B cell (primary cell): ENCODE measurements around the gene TNP2. TPM values are rescaled to one million over a fixed set of nuclear protein-coding genes. Genes with fewer than 3 reads are reported as not detected.

Experiments
- ATAC-seq: fragments of 200-7000 bp; cut with Tn5 transposase; one replicate; pipeline ENCODE4 v1.10.0; 2021; ENCODE audit warnings: low read depth, mild to moderate bottlenecking, moderate number of reproducible peaks, moderate library complexity
- CTCF ChIA-PET: fragments of 350-600 bp; sonication (Branson Sonifier 250); formaldehyde crosslinking; loops from one replicate; lab custom pipeline; 2021; ENCODE audit warnings: antibody characterized with exemption, inconsistent platforms; lab: Charles Lee
- POLR2A ChIA-PET: fragments of 350-600 bp; sonication (Branson Sonifier 250); formaldehyde crosslinking; loops from one replicate; lab custom pipeline; 2021; ENCODE audit warnings: antibody characterized with exemption; lab: Charles Lee
- DNase-seq: peaks from one replicate; pipeline ENCODE4 v3.0.0; 2013
- H2AFZ ChIP-seq: 2 replicates; pipeline ENCODE4 v1.6.1; 2012; ENCODE audit warnings: mild to moderate bottlenecking, low read depth, low read length; ENCODE audit not compliant: insufficient read depth, poor library complexity, severe bottlenecking
- H3K27ac ChIP-seq, 2 donors: 1 replicate in 1 of 2; 2 replicates in 1 of 2; pipeline ENCODE4 v1.5.1; 2012 to 2013; ENCODE audit warnings: low read length in 2 of 2, mild to moderate bottlenecking in 2 of 2, moderate library complexity in 1 of 2
- H3K27me3 ChIP-seq, 4 experiments: fragments of 200-600 bp in 1 of 4; sonication (generic) in 1 of 4; replicated peaks in 1 of 4; 1 replicate in 2 of 4; 2 replicates in 2 of 4; pipeline versions ENCODE4 v1.6.1 to v1.7.0; 2013 to 2016; ENCODE audit warnings: low read length in 3 of 4, mild to moderate bottlenecking in 2 of 4, mixed read lengths in 1 of 4, moderate library complexity in 1 of 4; ENCODE audit not compliant: insufficient read depth in 4 of 4, control insufficient read depth in 3 of 4; ENCODE audit errors: control extremely low read depth in 1 of 4
- H3K36me3 ChIP-seq, 2 experiments: replicated peaks in 1 of 2; 1 replicate in 1 of 2; 2 replicates in 1 of 2; pipeline versions ENCODE4 v1.6.1 to v1.7.1; 2013; ENCODE audit warnings: low read length in 1 of 2; ENCODE audit not compliant: insufficient read depth in 2 of 2, control insufficient read depth in 1 of 2; ENCODE audit errors: control extremely low read depth in 1 of 2, extremely low read depth in 1 of 2
- H3K4me1 ChIP-seq, 2 donors: fragments of 200-600 bp in 1 of 2; sonication (generic) in 1 of 2; 1 replicate in 1 of 2; 2 replicates in 1 of 2; pipeline versions ENCODE4 v1.5.1 to v1.6.1; 2013 to 2017; ENCODE audit warnings: low read length in 2 of 2; ENCODE audit not compliant: control insufficient read depth in 2 of 2, insufficient read depth in 2 of 2
- H3K4me2 ChIP-seq: replicated peaks from 2 replicates; pipeline ENCODE3; 2012; ENCODE audit warnings: mild to moderate bottlenecking, low read depth, low read length; ENCODE audit not compliant: poor library complexity, severe bottlenecking
- H3K4me3 ChIP-seq, 5 experiments: fragments of 200-600 bp in 1 of 5; sonication (generic) in 1 of 5; 1 replicate in 3 of 5; 2 replicates in 2 of 5; pipeline versions ENCODE4 v1.5.1 to v1.7.0; 2011 to 2016; ENCODE audit warnings: low read length in 4 of 5, mild to moderate bottlenecking in 4 of 5, low read depth in 2 of 5, control low read depth in 1 of 5, moderate library complexity in 1 of 5; ENCODE audit not compliant: insufficient read depth in 1 of 5; ENCODE audit errors: control extremely low read depth in 1 of 5, extremely low read depth in 1 of 5
- H3K79me2 ChIP-seq: fragments of 200-600 bp; sonication (generic); one replicate; pipeline ENCODE4 v1.6.0; 2016; ENCODE audit warnings: low read length; ENCODE audit not compliant: control insufficient read depth, insufficient read depth
- H3K9ac ChIP-seq: fragments of 200-600 bp; sonication (generic); 2 replicates; pipeline ENCODE4 v1.6.1; 2017; ENCODE audit warnings: mild to moderate bottlenecking, low read length, moderate library complexity
- H3K9me3 ChIP-seq, 3 donors: one replicate each; pipeline versions ENCODE4 v1.6.1 to v1.7.1; 2013; ENCODE audit warnings: low read length in 2 of 3; ENCODE audit not compliant: control insufficient read depth in 2 of 3, insufficient read depth in 1 of 3; ENCODE audit errors: control extremely low read depth in 1 of 3
- H4K20me1 ChIP-seq: 2 replicates; pipeline ENCODE4 v1.6.0; 2012; ENCODE audit warnings: mild to moderate bottlenecking, low read length; ENCODE audit not compliant: insufficient read depth, control insufficient read depth, poor library complexity, severe bottlenecking
- H3K27ac Mint-ChIP-seq: one replicate; pipeline ENCODE4 v1.8.0; 2021; ENCODE audit warnings: mixed read lengths
- H3K27me3 Mint-ChIP-seq: one replicate; pipeline ENCODE4 v1.8.0; 2021; ENCODE audit warnings: mixed read lengths
- H3K4me1 Mint-ChIP-seq: one replicate; pipeline ENCODE4 v1.8.0; 2021; ENCODE audit warnings: mixed read lengths
- H3K4me3 Mint-ChIP-seq: one replicate; pipeline ENCODE4 v1.8.0; 2021; ENCODE audit warnings: mixed read lengths
- H3K9me3 Mint-ChIP-seq: one replicate; pipeline ENCODE4 v1.8.0; 2022; ENCODE audit warnings: mixed read lengths; ENCODE audit not compliant: insufficient read depth
- EZH2 ChIP-seq: IDR thresholded peaks from 2 replicates; pipeline ENCODE4 v1.6.1; 2012; ENCODE audit warnings: borderline replicate concordance, low read depth, mild to moderate bottlenecking, moderate library complexity, low read length; ENCODE audit not compliant: insufficient read depth, poor library complexity, severe bottlenecking
- WGBS: methylation state at CpG from one replicate; pipeline ENCODE4 v1.1.5; 2013; ENCODE audit warnings: missing lambda C conversion rate; ENCODE audit not compliant: insufficient coverage; 5-methylcytosine and 5-hydroxymethylcytosine counted together
- intact Hi-C: fragments of 100-400 bp; cut with micrococcal nuclease; formaldehyde crosslinking; loops from one replicate; pipeline ENCODE4 v1.10.0; 2022
- polyA plus RNA-seq: library from polyadenylated mRNA; depleted of rRNA; stranded (reverse); fragments of >200 nt; gene quantifications from 2 replicates; pipeline ENCODE4 v1.2.3, GENCODE V29; 2012
- total RNA-seq, 2 donors: library from RNA; stranded (reverse); fragments of 120-200 nt in 1 of 2; gene quantifications; 1 replicate in 1 of 2; 2 replicates in 1 of 2; pipeline versions ENCODE4 v1.2.3 to v1.2.4, GENCODE V29; 2013 to 2022
- TF ChIP-seq, protein P1 (sequence below): fragments of 200-600 bp; IDR thresholded peaks from one replicate; pipeline ENCODE4 v1.8.0; 2022; ENCODE audit warnings: antibody characterized with exemption, mild to moderate bottlenecking

The TNP2 gene
- total and polyA plus RNA-seq, 2 donors (not counting 1 experiment from before 2014, with no cell fraction given): not detected

DNA sequence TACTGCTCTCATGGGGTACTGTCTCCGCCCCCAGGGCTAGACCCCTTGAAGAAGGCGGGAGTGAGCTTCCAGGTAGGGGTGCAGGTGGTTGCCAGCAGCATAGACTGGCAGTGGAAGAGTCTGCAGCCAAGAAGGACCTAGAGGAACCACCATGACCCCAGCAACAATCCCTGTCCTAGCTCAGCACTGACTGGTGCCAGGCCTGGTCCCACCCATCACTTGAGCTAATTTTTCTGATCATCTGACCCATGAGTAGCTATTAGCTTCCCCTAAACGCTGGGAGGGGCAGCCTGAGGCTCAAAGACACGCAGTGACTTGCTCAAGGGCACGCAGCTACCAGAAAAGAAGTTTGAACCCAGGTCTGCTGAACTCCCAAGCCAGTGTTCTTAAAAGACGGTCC, 3.4 kb upstream of the TNP2 start:
- Mint-ChIP-seq H3K27ac (no peak overlapping the region), H3K9me3 (no peaks in the 10 kb centered on the region), H3K4me3 (no peak overlapping the region), H3K4me1 (no peaks in the 10 kb centered on the region), H3K27me3 (no peaks in the 10 kb centered on the region)
- H3K4me3 ChIP-seq: no peak overlapping the region
- H3K27ac ChIP-seq: no peak overlapping the region
- no peaks in the 10 kb centered on the region for H4K20me1 ChIP-seq
- H3K4me2 ChIP-seq: no peak overlapping the region
- intact Hi-C loops: no loop called here
- H3K36me3 ChIP-seq: no peaks in the 10 kb centered on the region
- H3K79me2 ChIP-seq: no peaks in the 10 kb centered on the region
- 90% methylated on average over 6 of the region's 6 CpGs for WGBS
- TF ChIP-seq EZH2: no peak
- TF ChIP-seq, protein P1, sequence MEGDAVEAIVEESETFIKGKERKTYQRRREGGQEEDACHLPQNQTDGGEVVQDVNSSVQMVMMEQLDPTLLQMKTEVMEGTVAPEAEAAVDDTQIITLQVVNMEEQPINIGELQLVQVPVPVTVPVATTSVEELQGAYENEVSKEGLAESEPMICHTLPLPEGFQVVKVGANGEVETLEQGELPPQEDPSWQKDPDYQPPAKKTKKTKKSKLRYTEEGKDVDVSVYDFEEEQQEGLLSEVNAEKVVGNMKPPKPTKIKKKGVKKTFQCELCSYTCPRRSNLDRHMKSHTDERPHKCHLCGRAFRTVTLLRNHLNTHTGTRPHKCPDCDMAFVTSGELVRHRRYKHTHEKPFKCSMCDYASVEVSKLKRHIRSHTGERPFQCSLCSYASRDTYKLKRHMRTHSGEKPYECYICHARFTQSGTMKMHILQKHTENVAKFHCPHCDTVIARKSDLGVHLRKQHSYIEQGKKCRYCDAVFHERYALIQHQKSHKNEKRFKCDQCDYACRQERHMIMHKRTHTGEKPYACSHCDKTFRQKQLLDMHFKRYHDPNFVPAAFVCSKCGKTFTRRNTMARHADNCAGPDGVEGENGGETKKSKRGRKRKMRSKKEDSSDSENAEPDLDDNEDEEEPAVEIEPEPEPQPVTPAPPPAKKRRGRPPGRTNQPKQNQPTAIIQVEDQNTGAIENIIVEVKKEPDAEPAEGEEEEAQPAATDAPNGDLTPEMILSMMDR: no peak
- peaks cover 0 to 3% (median 0%) of the 10 kb centered on the region in 3 donors for H3K9me3 ChIP-seq
- no peaks in the 10 kb centered on the region for H3K4me1 ChIP-seq
- H2AFZ ChIP-seq: no peak overlapping the region
- CTCF ChIA-PET: interaction anchor here (1.1 kb wide), 1 partner anchor 289 kb away, joined by 3 read pairs; no protein-coding TSS in a partner anchor
- ATAC-seq (no peak), DNase-seq (no peak)
- POLR2A ChIA-PET: no interaction called here
- no peaks in the 10 kb centered on the region for H3K27me3 ChIP-seq
- H3K9ac ChIP-seq: no peak overlapping the region

DNA sequence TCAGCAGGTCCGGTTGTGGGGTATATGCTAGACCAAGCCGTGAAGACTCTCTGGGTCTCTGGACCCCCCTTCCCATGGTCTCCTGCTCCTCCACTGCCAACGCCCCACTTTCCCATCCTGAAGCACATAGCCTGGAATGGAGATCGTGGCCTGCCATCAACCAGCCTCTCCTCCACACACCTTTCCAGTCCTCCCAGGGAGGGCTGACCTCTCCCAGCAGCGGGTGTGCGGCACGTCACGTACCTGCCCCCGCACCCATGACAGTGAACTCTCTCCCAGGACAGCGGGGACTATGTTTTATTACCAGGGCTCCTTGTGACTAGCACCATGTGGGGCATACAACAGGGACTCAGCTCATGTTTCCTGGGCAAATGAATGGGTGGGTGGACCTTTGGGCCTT, 2.5 kb upstream of the TNP2 start:
- POLR2A ChIA-PET: no interaction called here
- intact Hi-C loops: no loop called here
- H3K4me1 Mint-ChIP-seq: no peaks in the 10 kb centered on the region

More for the DNA sequence above, 2.5 kb upstream of the TNP2 start:
- Histone ChIP-seq H3K9me3 (peaks cover 0 to 3% (median 0%) of the 10 kb centered on the region in 3 donors), H3K4me3 (no peak overlapping the region), H3K27ac (no peak overlapping the region), H3K27me3 (no peaks in the 10 kb centered on the region), H3K36me3 (no peaks in the 10 kb centered on the region), H4K20me1 (no peaks in the 10 kb centered on the region), H3K9ac (no peak overlapping the region), H3K4me2 (no peak overlapping the region), H3K4me1 (no peaks in the 10 kb centered on the region), H2AFZ (no peak overlapping the region), H3K79me2 (no peaks in the 10 kb centered on the region)
- no peak overlapping the region for H3K4me3 Mint-ChIP-seq
- CTCF ChIA-PET: interaction anchor here (0.9 kb wide), 1 partner anchor 13 kb away, joined by 3 read pairs; no protein-coding TSS in a partner anchor
- H3K9me3 Mint-ChIP-seq: no peaks in the 10 kb centered on the region
- no peak overlapping the region for H3K27ac Mint-ChIP-seq
- WGBS: 98% methylated on average over 10 of the region's 10 CpGs
- TF ChIP-seq, protein P1: no peak
- TF ChIP-seq EZH2: no peak
- no peak for DNase-seq
- no peaks in the 10 kb centered on the region for H3K27me3 Mint-ChIP-seq
- no peak for ATAC-seq
